ENCODE measurements around the gene SNRNP200. TPM values are rescaled to one million over a fixed set of nuclear protein-coding genes. Genes with fewer than 3 reads are reported as not detected.
A peak's percentile ranks its signal among the peaks of the same experiment; 100 is the strongest.

The SNRNP200 gene
- total RNA-seq, 1 donor from 2014 or later = 97.3 TPM

GRCh38 chr2:96274355-96275056 lies 30.8 kb downstream of the SNRNP200 start:
- Mint-ChIP-seq H3K9me3 (ENCODE audit: unreplicated experiment) (no peaks in the 10 kb centered on the region), H3K4me1 (ENCODE audit: low read depth, unreplicated experiment) (peaks cover 9% of the 10 kb centered on the region), H3K4me3 (ENCODE audit: unreplicated experiment) (no peak overlapping the region), H3K27me3 (ENCODE audit: low read depth, unreplicated experiment) (no peaks in the 10 kb centered on the region), H3K27ac (ENCODE audit: unreplicated experiment) (no peak overlapping the region), H3K36me3 (ENCODE audit: low read depth, unreplicated experiment) (peaks cover 12% of the 10 kb centered on the region)
- H2AFZ ChIP-seq (ENCODE audit: low read depth, low read length) = no peak overlapping the region
- H3K4me3 ChIP-seq (ENCODE audit: insufficient read depth, low read depth, low read length) = no peak overlapping the region
- no peak overlapping the region for H3K27ac ChIP-seq (ENCODE audit: low read depth, low read length)
- DNase-seq (ENCODE audit: low read depth) (no peak), FAIRE-seq (no peak)
- peaks cover 54% of the 10 kb centered on the region for H3K36me3 ChIP-seq (ENCODE audit: insufficient read depth, low read length)
- H3K9ac ChIP-seq (ENCODE audit: low read length) = no peak overlapping the region
- H3K4me2 ChIP-seq (ENCODE audit: low read length) = no peak overlapping the region
- H3K27me3 ChIP-seq (ENCODE audit: insufficient read depth, low read length) = no peaks in the 10 kb centered on the region
- H3K79me2 ChIP-seq (ENCODE audit: insufficient read depth, low read length) = no peaks in the 10 kb centered on the region
- H3K9me3 ChIP-seq (ENCODE audit: insufficient read depth, low read depth, low read length) = no peaks in the 10 kb centered on the region
- peaks cover 4% of the 10 kb centered on the region for H4K20me1 ChIP-seq (ENCODE audit: insufficient read depth, low read length)
- TF ChIP-seq, protein P1, sequence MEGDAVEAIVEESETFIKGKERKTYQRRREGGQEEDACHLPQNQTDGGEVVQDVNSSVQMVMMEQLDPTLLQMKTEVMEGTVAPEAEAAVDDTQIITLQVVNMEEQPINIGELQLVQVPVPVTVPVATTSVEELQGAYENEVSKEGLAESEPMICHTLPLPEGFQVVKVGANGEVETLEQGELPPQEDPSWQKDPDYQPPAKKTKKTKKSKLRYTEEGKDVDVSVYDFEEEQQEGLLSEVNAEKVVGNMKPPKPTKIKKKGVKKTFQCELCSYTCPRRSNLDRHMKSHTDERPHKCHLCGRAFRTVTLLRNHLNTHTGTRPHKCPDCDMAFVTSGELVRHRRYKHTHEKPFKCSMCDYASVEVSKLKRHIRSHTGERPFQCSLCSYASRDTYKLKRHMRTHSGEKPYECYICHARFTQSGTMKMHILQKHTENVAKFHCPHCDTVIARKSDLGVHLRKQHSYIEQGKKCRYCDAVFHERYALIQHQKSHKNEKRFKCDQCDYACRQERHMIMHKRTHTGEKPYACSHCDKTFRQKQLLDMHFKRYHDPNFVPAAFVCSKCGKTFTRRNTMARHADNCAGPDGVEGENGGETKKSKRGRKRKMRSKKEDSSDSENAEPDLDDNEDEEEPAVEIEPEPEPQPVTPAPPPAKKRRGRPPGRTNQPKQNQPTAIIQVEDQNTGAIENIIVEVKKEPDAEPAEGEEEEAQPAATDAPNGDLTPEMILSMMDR (IDR thresholded peaks at IDR 0.05; ENCODE audit: insufficient read depth, low read depth, low read length) = no peak
- no peak for TF ChIP-seq EZH2 (IDR thresholded peaks at IDR 0.05; ENCODE audit: insufficient read depth, low read length)
- no peaks in the 10 kb centered on the region for H3K4me1 ChIP-seq (ENCODE audit: insufficient read depth, low read length)

- Histone ChIP-seq H3K9ac (ENCODE audit: low read length) (no peak overlapping the region), H3K4me3 (ENCODE audit: insufficient read depth, low read depth, low read length) (no peak overlapping the region), H3K79me2 (ENCODE audit: insufficient read depth, low read length) (peaks cover under 1% of the 10 kb centered on the region), H3K9me3 (ENCODE audit: insufficient read depth, low read depth, low read length) (no peaks in the 10 kb centered on the region), H3K27me3 (ENCODE audit: insufficient read depth, low read length) (no peaks in the 10 kb centered on the region), H3K27ac (ENCODE audit: low read depth, low read length) (peak overlapping the region; percentile 5), H3K4me2 (ENCODE audit: low read length) (peak overlapping the region; percentile 33), H2AFZ (ENCODE audit: low read depth, low read length) (no peak overlapping the region), H3K36me3 (ENCODE audit: insufficient read depth, low read length) (peaks cover 53% of the 10 kb centered on the region), H3K4me1 (ENCODE audit: insufficient read depth, low read length) (no peaks in the 10 kb centered on the region), H4K20me1 (ENCODE audit: insufficient read depth, low read length) (peaks cover 8% of the 10 kb centered on the region)
- H3K4me1 Mint-ChIP-seq (ENCODE audit: low read depth, unreplicated experiment) = peaks cover 9% of the 10 kb centered on the region
- no peak overlapping the region for H3K4me3 Mint-ChIP-seq (ENCODE audit: unreplicated experiment)
- H3K27me3 Mint-ChIP-seq (ENCODE audit: low read depth, unreplicated experiment) = no peaks in the 10 kb centered on the region
- no peaks in the 10 kb centered on the region for H3K9me3 Mint-ChIP-seq (ENCODE audit: unreplicated experiment)
- FAIRE-seq = no peak
- TF ChIP-seq EZH2 (IDR thresholded peaks at IDR 0.05; ENCODE audit: insufficient read depth, low read length) = no peak
- TF ChIP-seq, protein P1 (IDR thresholded peaks at IDR 0.05; ENCODE audit: insufficient read depth, low read depth, low read length) = no peak
- peaks cover 11% of the 10 kb centered on the region for H3K36me3 Mint-ChIP-seq (ENCODE audit: low read depth, unreplicated experiment)
- no peak for DNase-seq (ENCODE audit: low read depth)
- peak overlapping the region; percentile 50 for H3K27ac Mint-ChIP-seq (ENCODE audit: unreplicated experiment)
Measured at GRCh38 chr2:96273763-96274162, 31.6 kb downstream of the SNRNP200 start.

DNA sequence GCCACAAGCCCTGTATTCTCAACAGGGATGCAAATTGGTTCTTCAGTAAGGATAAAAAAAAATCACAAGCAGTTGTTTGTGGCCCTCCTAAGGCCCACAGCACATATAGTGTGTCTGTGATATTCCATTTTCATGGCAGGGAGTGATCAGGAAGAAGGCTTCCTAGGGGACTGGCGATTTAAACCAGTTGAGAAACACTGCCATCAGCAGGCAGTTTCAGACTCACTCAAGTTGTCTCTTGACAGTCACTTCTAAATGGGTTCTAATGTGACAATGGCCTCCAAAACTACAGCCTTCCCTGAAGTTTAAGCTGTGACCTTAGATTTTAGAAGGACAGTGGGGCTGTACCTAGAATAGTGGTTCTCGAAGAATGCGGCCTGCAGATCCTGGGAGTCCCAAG lies 33.4 kb downstream of the SNRNP200 start:
- Mint-ChIP-seq H3K9me3 (ENCODE audit: unreplicated experiment) (no peaks in the 10 kb centered on the region), H3K36me3 (ENCODE audit: low read depth, unreplicated experiment) (peaks cover 7% of the 10 kb centered on the region), H3K4me3 (ENCODE audit: unreplicated experiment) (no peak overlapping the region), H3K27me3 (ENCODE audit: low read depth, unreplicated experiment) (no peaks in the 10 kb centered on the region), H3K27ac (ENCODE audit: unreplicated experiment) (peak overlapping the region; percentile 34), H3K4me1 (ENCODE audit: low read depth, unreplicated experiment) (peaks cover 13% of the 10 kb centered on the region)
- H3K27ac ChIP-seq (ENCODE audit: low read depth, low read length) = no peak overlapping the region
- no peak for DNase-seq (ENCODE audit: low read depth)
- H3K27me3 ChIP-seq (ENCODE audit: insufficient read depth, low read length) = no peaks in the 10 kb centered on the region
- peaks cover 9% of the 10 kb centered on the region for H3K4me1 ChIP-seq (ENCODE audit: insufficient read depth, low read length)
- FAIRE-seq = no peak
- H3K9me3 ChIP-seq (ENCODE audit: insufficient read depth, low read depth, low read length) = no peaks in the 10 kb centered on the region
- H3K9ac ChIP-seq (ENCODE audit: low read length) = no peak overlapping the region
- TF ChIP-seq, protein P1 (IDR thresholded peaks at IDR 0.05; ENCODE audit: insufficient read depth, low read depth, low read length) = no peak
- TF ChIP-seq EZH2 (IDR thresholded peaks at IDR 0.05; ENCODE audit: insufficient read depth, low read length) = no peak
- H3K4me3 ChIP-seq (ENCODE audit: insufficient read depth, low read depth, low read length) = no peak overlapping the region
- H3K4me2 ChIP-seq (ENCODE audit: low read length) = no peak overlapping the region
- peaks cover 42% of the 10 kb centered on the region for H3K36me3 ChIP-seq (ENCODE audit: insufficient read depth, low read length)
- H2AFZ ChIP-seq (ENCODE audit: low read depth, low read length) = no peak overlapping the region
- H4K20me1 ChIP-seq (ENCODE audit: insufficient read depth, low read length) = peaks cover 17% of the 10 kb centered on the region
- peaks cover 15% of the 10 kb centered on the region for H3K79me2 ChIP-seq (ENCODE audit: insufficient read depth, low read length)

Data from astrocyte (in vitro differentiated cells and primary cell).